Astrocyte (in vitro differentiated cells and primary cell): ENCODE data around the gene HERC2. TPM values are rescaled to one million over a fixed set of nuclear protein-coding genes. Genes with fewer than 3 reads are reported as not detected.

Source experiments
- DNase-seq: peaks from one replicate; pipeline ENCODE4 v3.0.0-alpha.2; 2010; ENCODE audit warnings: low read depth
- FAIRE-seq: peaks from 2 replicates; lab custom pipeline; 2011; peaks lifted over from hg19 to GRCh38; lab: Jason Lieb, UNC
- H2AFZ ChIP-seq: 2 replicates; pipeline ENCODE4 v1.6.0; 2012; ENCODE audit warnings: low read depth, low read length, inconsistent platforms
- H3K27ac ChIP-seq: 2 replicates; pipeline ENCODE4 v1.5.1; 2011; ENCODE audit warnings: low read depth, low read length, inconsistent platforms
- H3K27me3 ChIP-seq: 2 replicates; pipeline ENCODE4 v1.6.0; 2011; ENCODE audit warnings: low read length, inconsistent platforms; ENCODE audit not compliant: insufficient read depth
- H3K36me3 ChIP-seq: 2 replicates; pipeline ENCODE4 v1.5.1; 2011; ENCODE audit warnings: low read length, inconsistent platforms; ENCODE audit not compliant: insufficient read depth
- H3K4me1 ChIP-seq: 2 replicates; pipeline ENCODE4 v1.5.1; 2011; ENCODE audit warnings: low read length, inconsistent platforms; ENCODE audit not compliant: insufficient read depth
- H3K4me2 ChIP-seq: 2 replicates; pipeline ENCODE4 v1.6.0; 2012; ENCODE audit warnings: low read length, inconsistent platforms
- H3K4me3 ChIP-seq: 2 replicates; pipeline ENCODE4 v1.5.1; 2011; ENCODE audit warnings: low read depth, mild to moderate bottlenecking, low read length, inconsistent platforms; ENCODE audit not compliant: insufficient read depth
- H3K79me2 ChIP-seq: 2 replicates; pipeline ENCODE4 v1.6.0; 2012; ENCODE audit warnings: mild to moderate bottlenecking, low read length, inconsistent platforms; ENCODE audit not compliant: insufficient read depth
- H3K9ac ChIP-seq: 2 replicates; pipeline ENCODE4 v1.6.0; 2012; ENCODE audit warnings: mild to moderate bottlenecking, low read length, inconsistent platforms
- H3K9me3 ChIP-seq: 2 replicates; pipeline ENCODE4 v1.5.1; 2012; ENCODE audit warnings: low read depth, mild to moderate bottlenecking, low read length, inconsistent platforms; ENCODE audit not compliant: insufficient read depth
- H4K20me1 ChIP-seq: 2 replicates; pipeline ENCODE4 v1.6.0; 2012; ENCODE audit warnings: low read length, inconsistent platforms; ENCODE audit not compliant: insufficient read depth
- H3K27ac Mint-ChIP-seq: one replicate; pipeline ENCODE4 v1.8.0; 2021; ENCODE audit warnings: mild to moderate bottlenecking, mixed read lengths; ENCODE audit not compliant: unreplicated experiment
- H3K27me3 Mint-ChIP-seq: one replicate; pipeline ENCODE4 v1.8.0; 2021; ENCODE audit warnings: low read depth, mixed read lengths; ENCODE audit not compliant: unreplicated experiment
- H3K36me3 Mint-ChIP-seq: one replicate; pipeline ENCODE4 v1.8.0; 2021; ENCODE audit warnings: low read depth, mixed read lengths; ENCODE audit not compliant: unreplicated experiment
- H3K4me1 Mint-ChIP-seq: one replicate; pipeline ENCODE4 v1.8.0; 2021; ENCODE audit warnings: low read depth, mixed read lengths; ENCODE audit not compliant: unreplicated experiment
- H3K4me3 Mint-ChIP-seq: one replicate; pipeline ENCODE4 v1.8.0; 2021; ENCODE audit warnings: mild to moderate bottlenecking, moderate library complexity, mixed read lengths; ENCODE audit not compliant: unreplicated experiment
- H3K9me3 Mint-ChIP-seq: one replicate; pipeline ENCODE4 v1.8.0; 2021; ENCODE audit warnings: mild to moderate bottlenecking, mixed read lengths; ENCODE audit not compliant: unreplicated experiment
- EZH2 ChIP-seq: IDR thresholded peaks from 2 replicates; pipeline ENCODE4 v1.6.1; 2012; ENCODE audit warnings: mild to moderate bottlenecking, low read length, inconsistent platforms; ENCODE audit not compliant: insufficient read depth
- total RNA-seq: library from RNA; stranded (reverse); gene quantifications from 2 replicates; pipeline ENCODE4 v1.2.1, GENCODE V29; 2021
- TF ChIP-seq, protein P1 (sequence below): IDR thresholded peaks from 2 replicates; pipeline ENCODE4 v1.5.1; 2011; ENCODE audit warnings: low read depth, mild to moderate bottlenecking, inconsistent platforms, low read length, moderate library complexity; ENCODE audit not compliant: insufficient read depth

The HERC2 gene
- total RNA-seq, 1 donor from 2014 or later: 61.5 TPM

DNA sequence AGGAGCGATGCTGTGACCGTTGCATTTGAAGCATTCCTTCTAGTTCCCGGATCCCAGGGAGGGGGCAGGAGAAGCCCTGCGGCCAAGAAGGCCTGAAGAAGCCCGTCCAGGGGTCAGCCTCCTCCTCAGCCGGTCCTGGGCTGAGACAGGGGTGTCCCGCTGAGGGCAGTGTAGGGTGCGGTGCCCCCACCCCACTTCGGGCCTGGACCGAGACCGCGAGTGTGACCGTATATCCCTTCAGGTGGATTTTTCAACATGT, 225.6 kb downstream of the HERC2 start:
- H3K27me3 Mint-ChIP-seq: peaks cover 38% of the 10 kb centered on the region

DNA sequence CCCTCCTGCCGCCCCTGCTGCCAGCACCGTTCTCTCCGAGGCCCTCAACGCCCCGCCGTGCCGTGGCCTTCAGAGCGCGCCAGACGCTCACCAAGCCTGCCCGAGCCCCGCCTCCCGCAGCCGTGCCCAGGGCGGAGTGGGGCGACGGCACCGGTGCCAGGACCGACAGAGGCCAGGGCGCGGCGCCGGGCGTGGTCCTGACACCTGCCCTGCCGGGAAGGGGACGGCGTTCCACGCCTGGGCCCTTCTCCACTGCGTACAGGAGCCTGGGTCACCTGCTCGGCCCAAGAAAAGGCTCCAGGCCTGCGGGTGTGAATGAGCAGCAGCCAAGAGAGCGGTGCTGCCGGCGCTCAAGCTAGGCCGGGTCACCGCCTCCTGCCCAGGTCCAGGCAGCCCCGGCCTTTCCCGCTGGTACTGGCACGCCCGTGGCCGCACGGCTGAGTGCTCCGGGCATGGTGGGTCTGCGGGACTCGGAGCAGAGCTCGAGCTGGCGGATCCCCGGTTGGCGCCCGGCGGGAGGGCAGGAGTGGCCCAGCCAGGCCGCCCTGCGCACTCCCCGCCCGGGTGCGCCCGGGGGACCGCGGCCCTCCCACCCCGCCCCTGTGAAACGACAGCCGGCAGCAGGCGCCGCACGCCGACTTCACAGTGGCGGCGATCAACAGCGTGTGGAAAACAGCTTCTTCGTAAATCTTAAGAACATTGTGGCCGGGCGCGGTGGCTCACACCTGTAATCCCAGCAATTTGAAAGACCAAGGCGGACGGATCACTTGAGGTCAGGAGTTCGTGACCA, 227.1 kb downstream of the HERC2 start:
- Histone ChIP-seq H3K4me3 (no peak overlapping the region), H3K4me1 (peaks cover 22% of the 10 kb centered on the region), H3K9ac (no peak overlapping the region), H2AFZ (peak overlapping the region; percentile 97), H3K4me2 (peak overlapping the region; percentile 95), H4K20me1 (peaks cover 12% of the 10 kb centered on the region), H3K27ac (no peak overlapping the region), H3K9me3 (no peaks in the 10 kb centered on the region), H3K36me3 (no peaks in the 10 kb centered on the region), H3K79me2 (no peaks in the 10 kb centered on the region), H3K27me3 (peaks cover 12% of the 10 kb centered on the region)
- DNase-seq: no peak
- peaks cover 3% of the 10 kb centered on the region for H3K36me3 Mint-ChIP-seq
- H3K27me3 Mint-ChIP-seq: peaks cover 27% of the 10 kb centered on the region
- no peak overlapping the region for H3K27ac Mint-ChIP-seq
- no peak for FAIRE-seq
- H3K9me3 Mint-ChIP-seq: peaks cover 8% of the 10 kb centered on the region
- peak overlapping the region; percentile 84 for H3K4me3 Mint-ChIP-seq
- TF ChIP-seq, protein P1, sequence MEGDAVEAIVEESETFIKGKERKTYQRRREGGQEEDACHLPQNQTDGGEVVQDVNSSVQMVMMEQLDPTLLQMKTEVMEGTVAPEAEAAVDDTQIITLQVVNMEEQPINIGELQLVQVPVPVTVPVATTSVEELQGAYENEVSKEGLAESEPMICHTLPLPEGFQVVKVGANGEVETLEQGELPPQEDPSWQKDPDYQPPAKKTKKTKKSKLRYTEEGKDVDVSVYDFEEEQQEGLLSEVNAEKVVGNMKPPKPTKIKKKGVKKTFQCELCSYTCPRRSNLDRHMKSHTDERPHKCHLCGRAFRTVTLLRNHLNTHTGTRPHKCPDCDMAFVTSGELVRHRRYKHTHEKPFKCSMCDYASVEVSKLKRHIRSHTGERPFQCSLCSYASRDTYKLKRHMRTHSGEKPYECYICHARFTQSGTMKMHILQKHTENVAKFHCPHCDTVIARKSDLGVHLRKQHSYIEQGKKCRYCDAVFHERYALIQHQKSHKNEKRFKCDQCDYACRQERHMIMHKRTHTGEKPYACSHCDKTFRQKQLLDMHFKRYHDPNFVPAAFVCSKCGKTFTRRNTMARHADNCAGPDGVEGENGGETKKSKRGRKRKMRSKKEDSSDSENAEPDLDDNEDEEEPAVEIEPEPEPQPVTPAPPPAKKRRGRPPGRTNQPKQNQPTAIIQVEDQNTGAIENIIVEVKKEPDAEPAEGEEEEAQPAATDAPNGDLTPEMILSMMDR: no peak
- peak; percentile 72 for TF ChIP-seq EZH2
- H3K4me1 Mint-ChIP-seq: peaks cover 13% of the 10 kb centered on the region

More for the DNA sequence above, 225.6 kb downstream of the HERC2 start:
- Histone ChIP-seq H2AFZ (peak overlapping the region; percentile 97), H3K79me2 (no peaks in the 10 kb centered on the region), H3K9me3 (no peaks in the 10 kb centered on the region), H3K27ac (peak overlapping the region; percentile 22), H3K36me3 (no peaks in the 10 kb centered on the region), H3K9ac (peak overlapping the region; percentile 64), H3K4me1 (peaks cover 22% of the 10 kb centered on the region), H3K4me3 (peak overlapping the region; percentile 58), H4K20me1 (peaks cover 12% of the 10 kb centered on the region), H3K4me2 (peak overlapping the region; percentile 95), H3K27me3 (peaks cover 19% of the 10 kb centered on the region)
- TF ChIP-seq EZH2: no peak
- TF ChIP-seq, protein P1: no peak
- H3K27ac Mint-ChIP-seq: peak overlapping the region; percentile 92
- no peak for DNase-seq
- H3K4me3 Mint-ChIP-seq: peak overlapping the region; percentile 84
- FAIRE-seq: no peak
- peaks cover 3% of the 10 kb centered on the region for H3K36me3 Mint-ChIP-seq
- H3K9me3 Mint-ChIP-seq: no peaks in the 10 kb centered on the region
- H3K4me1 Mint-ChIP-seq: peaks cover 13% of the 10 kb centered on the region
